GM12801 (cell line): ENCODE measurements around the gene LRRC8D.

ENCODE experiments used
- CTCF ChIP-seq: IDR thresholded peaks from one replicate; pipeline ENCODE4 v1.5.1; 2011; ENCODE audit warnings: control low read depth; ENCODE audit not compliant: insufficient read length; ENCODE audit errors: extremely low read depth

Gene LRRC8D

GRCh38 chr1:89945852-89946476 is 125.1 kb downstream of the LRRC8D start:
- no peak for TF ChIP-seq CTCF

GRCh38 chr1:89946532-89946931 is 125.7 kb downstream of the LRRC8D start:
- TF ChIP-seq CTCF: no peak

- TF ChIP-seq CTCF: no peak
Measured at GRCh38 chr1:89948722-89949345, 128.0 kb downstream of the LRRC8D start.

GRCh38 chr1:89949991-89950624 is 129.3 kb downstream of the LRRC8D start:
- TF ChIP-seq CTCF: no peak

- TF ChIP-seq CTCF: no peak
Measured at GRCh38 chr1:89950703-89951102, 129.9 kb downstream of the LRRC8D start.

GRCh38 chr1:89951766-89952604 is 131.2 kb downstream of the LRRC8D start:
- no peak for TF ChIP-seq CTCF

GRCh38 chr1:89952605-89953130 is 131.8 kb downstream of the LRRC8D start:
- no peak for TF ChIP-seq CTCF
